NCI-H446 treated with DMSO at 0.1 percent for 48 hours (cell line): ENCODE measurements around the gene NARF.

Source experiments
- DNase-seq: peaks from one replicate; lab custom pipeline; 2025; lab: John Stamatoyannopoulos, UW

NARF gene

DNA sequence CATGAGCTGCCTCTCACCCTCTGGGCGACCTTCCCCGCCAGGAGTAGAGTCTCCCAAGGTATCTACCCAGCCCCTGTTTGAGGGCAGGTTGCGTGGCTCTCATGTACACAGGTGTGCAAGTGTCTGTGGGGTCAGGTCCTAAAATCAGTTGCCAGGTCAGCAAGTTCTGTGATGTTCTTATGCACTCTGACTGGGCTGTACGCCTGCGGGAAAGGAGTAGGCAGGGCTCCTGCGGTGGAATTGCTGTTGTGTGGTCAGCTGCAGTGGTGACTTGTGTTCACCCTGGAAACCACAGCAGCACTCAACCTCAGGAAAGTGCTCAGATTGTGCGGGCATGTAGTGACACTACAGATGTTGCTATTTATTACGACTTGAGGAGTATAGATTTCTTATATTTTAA is 19.4 kb downstream of the NARF start:
- DNase-seq = no peak

DNA sequence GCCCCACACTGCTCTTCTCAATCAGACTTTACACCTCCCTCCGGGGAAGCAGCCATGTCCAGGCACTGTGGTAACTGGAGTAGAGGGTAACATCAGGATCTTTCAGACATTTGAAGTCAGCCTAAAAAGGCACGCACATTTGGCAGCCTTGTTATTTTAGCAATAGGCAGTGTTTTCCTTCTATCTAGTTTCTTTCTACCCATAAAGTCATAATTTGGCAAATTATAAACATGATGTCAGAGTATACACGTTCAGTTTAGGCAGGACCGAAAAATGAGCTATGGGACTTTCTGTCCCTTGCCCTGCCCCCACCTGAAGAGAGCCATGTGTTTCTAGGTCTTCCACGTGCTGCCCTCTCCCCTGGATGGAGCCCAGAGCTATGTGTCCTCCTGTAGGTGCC is 21.1 kb downstream of the NARF start:
- no peak for DNase-seq

DNA sequence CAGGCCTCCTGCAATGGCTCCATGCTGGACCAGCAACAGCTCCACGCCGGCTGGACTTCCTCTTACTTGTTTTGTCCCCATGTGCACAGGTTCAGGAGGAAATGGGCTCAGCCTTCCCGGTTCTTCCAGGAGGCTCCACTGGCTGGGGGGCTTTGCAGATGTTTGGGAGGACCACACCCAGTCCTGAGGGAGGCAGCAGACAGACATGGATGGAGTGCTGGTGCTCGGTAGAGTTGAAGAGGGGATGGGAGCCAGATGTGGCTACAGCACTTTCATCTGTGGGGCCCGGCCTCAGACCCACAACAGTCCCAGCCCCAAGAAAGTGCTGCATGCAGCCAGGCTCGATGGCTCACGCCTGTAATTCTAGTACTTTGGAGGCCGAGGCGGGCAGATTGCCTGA is 21.8 kb downstream of the NARF start:
- no peak for DNase-seq

DNA sequence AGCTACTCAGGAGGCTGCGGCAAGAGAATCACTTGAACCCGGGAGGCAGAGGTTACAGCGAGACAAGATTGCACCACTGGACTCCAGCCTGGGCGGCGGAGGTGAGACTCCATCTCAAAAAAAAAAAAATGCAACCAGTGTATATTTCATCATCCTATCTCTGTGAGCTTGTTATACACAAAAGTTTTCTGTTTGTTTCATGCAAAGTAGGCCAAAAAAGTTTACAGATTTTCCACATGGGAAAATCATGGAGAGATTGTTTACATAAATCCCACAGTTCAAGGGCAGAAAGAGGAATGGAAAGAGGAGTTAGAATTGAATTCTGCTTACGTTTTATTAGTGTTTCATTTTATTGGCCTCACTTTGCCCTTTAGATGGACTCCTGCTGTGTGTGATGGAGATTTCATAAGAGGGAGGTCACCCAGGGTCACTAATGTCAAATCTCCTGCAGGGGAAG is 24.7 kb downstream of the NARF start:
- DNase-seq = no peak

DNA sequence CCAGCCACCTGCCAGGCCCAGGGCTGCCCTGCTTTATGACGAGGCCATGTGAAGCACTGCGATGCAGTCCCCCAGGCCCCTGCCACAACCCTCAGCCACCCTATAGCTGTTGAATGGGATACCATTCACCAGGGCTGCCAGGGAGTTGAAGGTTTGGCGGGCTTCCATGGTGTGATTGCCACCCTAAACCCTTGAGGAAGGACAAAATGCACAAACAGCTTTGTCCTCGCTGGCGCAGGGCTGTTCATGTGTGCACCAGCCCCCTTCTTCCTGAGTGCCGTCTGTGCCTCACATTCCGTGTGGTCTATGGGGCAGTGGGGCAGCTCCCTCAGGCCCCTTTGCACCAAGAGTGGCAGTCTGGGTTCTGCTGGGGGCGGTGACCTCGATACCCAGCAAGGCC is 25.3 kb downstream of the NARF start:
- no peak for DNase-seq

DNA sequence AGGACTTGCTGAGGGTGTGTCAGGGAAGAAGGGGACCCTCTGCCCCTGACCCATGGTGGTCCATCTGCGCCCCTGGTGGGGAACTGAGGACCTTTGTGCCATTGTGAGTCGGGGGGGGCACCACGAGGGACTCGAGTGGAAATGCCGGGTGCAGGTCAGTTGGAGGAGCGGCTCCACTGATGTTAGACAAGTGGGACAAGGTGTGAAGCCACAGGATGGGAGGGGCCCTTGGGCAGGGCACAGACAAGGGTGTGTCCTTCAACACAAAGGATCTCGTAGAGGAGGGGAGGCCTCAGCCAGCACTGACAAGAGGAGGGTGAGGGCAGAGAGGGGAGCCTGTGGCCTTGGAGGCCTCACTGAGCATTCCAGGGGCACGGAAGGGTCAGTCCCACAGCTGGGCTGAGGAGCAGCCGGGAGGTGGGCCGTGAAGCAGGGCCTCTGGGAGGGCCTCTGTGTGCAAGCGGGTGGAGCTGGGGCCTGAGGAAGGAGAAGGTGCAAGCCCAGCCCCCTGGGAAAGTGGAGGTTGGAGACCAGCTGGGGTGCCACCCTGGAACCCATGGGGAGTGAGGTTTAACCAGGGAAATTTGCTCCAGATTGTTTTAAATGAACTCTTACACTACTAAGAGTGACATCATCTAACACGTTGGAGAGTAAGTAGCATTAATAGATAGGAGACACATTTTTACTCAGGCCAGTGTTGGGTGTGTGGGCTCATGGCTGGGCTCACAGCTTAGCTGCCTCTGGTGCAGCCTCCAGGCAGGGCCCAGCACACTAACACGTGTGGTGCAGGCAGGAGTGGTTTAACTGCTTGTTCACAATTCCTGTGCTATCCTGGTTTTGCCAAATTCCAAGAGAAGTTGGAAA is 27.9 kb downstream of the NARF start:
- DNase-seq = no peak

DNA sequence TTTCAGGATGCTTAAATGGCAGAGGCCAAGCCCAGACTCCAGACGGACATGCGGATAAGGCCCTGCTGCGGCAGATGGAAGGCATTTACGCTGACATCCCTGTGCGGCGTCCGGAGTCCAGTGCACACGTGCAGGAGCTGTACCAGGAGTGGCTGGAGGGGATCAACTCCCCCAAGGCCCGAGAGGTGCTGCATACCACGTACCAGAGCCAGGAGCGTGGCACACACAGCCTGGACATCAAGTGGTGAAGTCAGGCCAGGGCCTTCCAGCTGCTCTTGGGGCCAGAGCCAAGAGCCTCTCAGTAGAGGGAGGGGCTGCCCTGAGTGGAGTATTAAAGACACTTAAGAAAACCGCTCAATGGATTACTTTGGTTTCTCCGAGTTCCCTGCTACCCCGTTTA is 29.4 kb downstream of the NARF start:
- DNase-seq = no peak

DNA sequence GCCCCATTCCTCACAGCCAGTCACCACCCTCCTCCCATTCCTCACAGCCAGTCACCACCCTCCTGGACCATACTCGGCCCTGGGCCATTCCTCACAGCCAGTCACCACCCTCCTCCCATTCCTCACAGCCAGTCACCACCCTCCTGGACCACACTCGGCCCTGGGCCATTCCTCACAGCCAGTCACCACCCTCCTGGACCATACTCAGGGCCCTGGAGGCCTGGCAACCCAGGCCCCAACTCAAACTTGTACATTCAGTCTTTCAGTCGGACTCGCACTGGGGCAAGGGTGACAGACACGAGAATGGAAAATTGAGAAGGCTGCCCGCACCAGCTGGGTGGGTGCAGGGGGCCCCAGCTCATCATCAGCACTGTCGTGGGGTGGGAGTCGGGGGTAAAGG is 30.6 kb downstream of the NARF start:
- DNase-seq = no peak

DNA sequence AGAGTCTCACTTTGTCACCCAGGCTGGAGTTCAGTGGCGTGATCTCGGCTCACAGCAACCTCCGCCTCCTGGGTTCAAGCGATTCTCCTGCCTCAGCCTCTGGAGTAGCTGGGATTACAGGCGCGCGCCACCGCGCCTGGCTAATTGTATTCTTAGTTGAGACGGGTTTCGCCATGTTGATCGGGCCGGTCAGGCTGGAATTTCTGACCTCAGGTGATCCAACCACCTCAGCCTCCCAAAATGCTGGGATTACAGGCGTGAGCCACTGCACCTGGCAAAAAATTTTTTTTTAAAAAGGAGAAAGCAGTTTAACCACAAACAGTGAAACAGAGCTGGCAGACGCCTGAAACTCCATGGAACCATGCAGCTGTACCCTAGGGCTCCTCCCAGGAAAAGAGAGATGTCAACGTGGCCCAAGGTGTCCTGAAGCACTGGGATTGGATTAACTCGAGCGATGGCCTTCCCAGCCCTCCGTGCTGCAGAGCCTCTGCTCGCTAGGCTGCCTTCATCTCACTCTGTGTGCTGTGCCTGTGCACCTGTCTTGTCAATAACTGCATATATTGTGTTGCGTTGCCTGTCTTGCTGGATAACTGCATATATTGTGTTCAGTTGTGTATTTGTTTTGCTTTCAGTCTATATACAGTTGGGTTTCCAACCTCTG is 31.4 kb downstream of the NARF start:
- DNase-seq = no peak

DNA sequence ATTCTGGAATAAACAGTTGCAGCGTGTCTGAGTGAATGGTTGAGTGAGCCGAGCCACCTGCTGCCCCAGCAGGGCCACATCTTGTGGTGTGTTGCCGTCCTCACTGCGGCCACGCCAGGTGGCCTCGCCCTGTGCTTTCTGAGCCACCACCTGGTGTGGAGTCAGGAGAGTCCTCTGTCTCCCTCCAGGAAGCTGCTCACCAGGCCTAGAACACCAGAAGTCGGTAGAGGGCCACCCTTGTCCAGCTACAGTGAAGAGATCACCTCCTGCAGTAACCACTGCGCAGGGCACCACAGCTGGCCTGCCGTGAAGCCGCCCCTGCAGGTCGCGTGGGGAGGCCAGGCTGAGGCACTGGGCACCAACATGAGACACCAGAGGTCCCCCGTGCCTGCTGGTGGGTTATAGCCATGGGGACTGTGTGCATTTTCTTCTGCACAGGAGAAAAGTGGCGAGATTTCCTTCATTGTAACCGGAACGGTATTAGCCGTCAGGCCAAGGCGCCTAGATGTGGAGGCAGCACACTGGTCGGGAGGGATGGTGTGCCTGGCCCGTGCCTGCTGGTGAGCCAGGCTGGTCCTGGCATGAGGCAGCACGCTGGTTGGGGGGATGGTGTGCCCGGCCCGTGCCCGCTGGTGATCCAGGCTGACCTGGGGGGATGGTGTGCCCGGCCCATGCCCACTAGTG is 32.1 kb downstream of the NARF start:
- DNase-seq = no peak

DNA sequence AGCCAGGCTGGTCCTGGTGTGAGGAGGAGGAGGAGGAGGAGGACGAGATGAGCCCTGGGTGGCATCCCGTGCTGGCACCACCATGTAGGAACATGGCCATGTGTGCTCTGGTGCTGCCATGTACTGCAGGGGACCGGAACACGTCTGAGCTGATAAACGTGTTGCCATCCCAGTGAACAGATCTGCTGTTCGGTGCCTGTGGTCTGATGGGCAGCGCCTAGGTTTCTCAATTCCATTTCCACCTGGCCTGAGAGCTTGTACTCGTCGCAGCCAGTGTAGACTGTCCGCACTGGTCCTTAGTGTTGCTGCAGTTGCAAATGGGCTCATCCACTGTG is 32.6 kb downstream of the NARF start:
- DNase-seq = no peak

DNA sequence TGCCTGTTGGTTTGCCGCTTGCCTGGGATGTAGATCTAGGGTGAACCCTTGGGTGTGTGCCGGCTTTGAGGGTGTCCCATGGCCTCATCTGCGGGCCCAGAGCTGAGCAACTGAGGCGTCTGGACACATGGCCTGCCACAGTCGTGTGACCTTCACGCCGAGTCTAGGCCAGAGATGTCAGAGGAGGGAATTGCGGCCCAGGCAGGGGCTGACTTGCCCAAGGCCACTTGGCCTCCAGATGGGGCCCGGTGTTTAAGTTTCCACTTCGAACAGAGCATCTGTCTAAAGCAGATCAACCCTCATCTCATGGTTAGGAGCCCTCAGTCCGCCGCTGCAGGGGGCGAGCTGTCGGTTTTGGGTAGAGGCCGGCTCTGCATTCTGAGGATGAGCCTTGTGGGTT is 33.0 kb downstream of the NARF start:
- no peak for DNase-seq

DNA sequence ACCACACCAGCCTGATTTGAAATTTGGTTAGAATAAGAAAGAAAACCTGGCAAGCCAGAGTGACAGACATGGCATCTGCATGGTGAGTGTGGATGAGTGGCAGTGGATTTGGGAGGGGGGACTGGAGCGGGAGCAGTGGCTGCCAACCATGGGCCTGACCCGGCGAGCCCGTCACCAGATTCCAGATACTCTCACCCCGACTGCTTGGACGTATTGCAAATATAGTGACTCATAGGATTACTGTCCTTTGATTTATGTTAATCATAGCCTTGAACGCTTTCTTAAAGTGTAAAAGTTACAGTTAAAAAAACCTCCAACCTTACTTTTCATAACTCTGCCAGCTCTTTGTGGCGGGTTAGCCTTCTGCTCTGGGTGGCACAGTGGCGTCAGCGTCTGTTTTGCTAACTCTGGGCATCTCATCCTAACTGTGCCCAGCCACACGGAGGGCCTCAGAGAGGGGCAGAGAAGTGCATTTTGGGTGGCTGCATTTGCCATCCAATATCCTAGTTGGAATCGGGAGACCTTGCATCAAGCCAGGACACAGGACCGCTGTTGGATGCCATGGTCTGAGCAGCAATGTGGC is 34.2 kb downstream of the NARF start:
- DNase-seq = no peak

DNA sequence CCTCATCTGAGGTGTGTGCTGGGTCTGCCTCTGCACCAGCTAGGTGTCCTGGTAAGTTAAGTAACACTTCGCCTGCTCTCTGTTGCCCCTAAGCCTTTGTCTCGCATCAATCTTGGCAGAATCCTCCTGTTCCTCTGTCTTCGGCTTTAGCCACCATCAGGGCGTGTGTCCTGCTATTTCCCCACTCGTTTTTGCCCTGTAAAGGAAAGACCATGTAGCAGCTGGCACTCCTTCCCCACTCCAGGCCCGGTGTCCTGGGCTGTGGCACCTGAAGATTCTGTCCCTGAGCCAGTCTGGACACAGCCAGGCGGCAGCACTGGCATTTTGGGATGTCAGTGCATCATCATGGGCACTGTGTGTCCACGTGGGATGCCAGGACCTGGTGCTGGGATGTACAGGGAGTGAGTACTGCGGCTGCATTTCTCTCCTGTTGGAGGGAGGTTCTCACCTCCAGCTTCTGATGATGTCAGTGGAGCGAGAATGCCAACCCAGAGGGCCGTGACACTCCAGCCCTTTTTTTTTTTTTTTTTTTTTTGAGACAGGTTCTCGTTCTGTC is 34.8 kb downstream of the NARF start:
- DNase-seq = no peak

DNA sequence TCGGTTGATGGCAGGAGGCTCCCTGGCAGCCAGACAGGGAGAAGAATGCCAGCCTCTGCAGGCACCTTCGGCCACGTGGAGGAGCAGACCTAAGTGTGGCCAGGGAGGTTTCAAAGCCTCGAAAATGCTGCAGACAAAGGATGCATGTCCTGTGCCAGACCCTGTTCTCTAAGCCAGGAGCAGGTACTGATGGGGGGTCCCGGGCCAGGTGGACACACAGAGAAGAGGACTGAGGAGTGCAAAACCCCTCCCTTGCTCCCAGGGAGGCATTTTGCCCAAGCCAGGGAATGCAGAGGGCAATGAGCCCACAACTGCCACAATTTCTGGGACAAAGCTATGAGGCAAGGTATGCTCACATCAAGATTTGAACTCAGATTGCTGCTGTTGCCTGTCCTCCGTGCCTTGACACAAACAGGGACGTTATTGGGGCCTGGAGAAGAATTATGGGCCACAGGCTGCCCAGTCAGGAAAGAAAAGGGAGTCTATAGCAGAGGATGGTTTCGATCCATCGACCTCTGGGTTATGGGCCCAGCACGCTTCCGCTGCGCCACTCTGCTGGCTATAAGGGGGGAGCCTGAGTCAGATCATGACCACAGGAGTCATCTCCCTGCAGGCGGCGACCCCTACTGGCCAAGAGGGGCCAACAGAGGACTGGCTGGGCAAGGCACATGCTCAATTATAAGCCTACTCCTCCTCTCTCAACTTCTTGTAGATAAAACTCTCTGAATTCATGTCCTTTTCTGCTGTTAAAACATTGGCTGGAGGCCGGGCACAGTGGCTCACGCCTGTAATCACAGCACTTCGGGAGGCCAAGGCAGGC is 35.9 kb downstream of the NARF start:
- peak; percentile 95 for DNase-seq

DNA sequence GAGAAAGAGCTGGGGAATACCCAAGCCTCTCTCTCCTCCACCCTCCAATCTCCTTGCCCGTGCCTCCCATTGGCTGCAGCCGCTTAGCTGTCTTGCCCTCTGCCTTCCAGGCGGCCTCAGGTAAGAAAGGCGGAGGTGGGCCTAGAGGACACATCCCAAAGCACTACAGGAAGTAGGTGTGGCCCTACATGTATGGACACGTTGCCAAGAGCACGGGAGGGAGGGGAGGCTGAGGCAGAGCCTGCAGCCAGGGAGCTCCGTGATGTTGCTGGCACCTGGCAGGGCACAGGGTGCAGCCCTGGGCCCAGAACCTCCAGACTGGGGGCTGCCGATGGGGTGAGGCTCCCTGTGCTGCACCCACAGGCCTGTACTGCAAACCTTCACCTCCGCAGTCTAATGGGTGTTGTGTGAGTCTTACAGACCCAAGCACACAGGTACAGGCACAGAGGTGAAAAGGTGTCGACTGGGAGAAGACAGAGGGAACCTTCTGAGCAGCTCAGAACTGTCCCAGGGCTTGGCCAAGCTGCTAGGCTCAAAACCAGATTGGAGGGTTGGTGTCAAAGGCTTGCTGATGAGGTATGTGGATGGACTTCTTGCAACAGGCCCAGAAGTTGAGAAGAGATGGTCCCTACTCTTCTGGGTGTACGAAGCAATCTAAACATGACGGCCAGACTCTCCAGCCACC is 37.4 kb downstream of the NARF start:
- DNase-seq = no peak

DNA sequence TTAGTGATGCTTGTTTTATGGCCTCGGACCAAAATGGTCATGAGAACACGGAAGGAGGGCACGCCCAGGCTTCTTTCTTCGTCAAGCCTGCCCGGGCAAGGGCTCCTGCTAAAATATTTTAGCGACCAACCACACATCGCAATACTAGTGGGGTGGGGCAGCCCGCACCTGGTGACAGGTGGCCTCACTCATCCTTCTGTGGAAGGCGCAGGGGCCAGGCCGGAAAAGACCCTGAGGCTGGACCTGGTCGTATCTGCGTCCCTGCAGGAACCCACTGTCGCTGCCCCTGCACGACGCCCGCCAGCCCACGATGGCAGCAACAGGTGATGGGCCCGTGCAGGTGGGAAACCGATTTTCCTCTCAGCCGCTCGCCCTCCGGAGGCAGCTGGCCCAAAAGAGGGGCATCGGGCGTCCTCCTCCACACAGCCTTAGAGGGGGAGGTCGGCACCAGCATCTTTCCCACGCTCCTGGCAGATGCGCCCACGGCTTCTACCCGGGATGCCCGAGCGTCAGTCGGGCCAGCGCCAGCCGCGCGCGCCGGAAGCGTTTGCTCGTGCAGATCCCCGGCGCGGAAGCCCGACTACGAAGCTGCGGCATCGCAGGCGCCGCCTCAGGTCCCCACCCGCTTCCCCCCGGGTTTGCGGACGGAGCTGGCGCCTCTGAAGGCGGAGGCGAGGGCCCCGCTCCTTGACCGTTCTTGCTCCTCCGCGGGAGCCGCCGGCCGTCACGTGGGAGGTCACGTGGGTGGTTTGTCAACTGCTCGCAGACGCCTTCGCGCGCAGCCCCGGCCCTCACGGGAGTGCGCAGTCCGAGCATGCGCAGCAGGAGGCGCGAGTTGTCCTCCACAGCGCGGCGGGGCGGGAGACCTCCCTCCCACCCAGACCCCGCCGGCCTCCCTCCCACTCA is 38.2 kb downstream of the NARF start:
- DNase-seq = peak; percentile 85

DNA sequence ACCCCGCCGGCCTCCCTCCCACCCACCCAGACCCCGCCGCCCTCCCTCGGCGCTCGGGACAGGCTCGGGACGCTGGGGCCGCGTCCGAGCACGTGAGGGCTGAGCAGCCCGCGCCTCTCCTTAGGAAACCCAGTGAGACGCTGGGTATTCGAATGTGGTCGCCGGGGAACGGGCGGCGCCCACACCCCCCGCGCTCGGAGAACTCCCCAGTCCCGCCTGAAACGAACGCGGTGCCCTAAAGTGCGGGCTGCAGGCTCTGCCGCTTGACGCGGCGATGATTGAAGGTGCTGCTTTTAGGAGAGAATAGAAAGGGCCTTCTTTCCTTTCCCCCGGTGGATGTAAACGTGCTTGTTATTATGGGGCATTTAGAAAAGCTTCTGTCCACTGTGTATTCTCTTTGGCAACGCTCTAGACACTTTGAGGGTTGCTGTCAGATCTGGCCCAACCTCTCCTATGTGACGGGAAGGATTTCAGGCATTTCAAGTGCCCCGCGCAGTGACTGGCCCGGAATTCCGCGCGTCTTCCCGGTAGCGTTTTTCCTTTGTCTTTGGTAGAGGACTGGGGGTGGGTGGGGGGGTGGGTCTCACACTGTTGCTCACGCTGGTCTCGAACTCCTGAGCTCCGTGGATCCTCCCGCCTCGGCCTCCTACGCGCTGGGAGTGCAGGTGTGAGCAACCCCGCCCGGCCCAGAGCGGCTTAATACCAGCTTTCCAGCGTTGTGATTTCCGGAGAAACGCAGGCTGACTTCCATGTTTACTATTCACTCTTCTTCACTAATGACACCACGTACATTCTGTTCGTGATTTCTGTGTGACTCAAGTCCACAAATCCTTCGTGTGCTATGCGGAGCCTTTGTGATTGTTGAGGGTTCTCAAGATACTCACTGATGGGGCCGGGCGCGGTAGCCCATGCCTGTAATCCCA is 39.2 kb downstream of the NARF start:
- DNase-seq = peak; percentile 55

DNA sequence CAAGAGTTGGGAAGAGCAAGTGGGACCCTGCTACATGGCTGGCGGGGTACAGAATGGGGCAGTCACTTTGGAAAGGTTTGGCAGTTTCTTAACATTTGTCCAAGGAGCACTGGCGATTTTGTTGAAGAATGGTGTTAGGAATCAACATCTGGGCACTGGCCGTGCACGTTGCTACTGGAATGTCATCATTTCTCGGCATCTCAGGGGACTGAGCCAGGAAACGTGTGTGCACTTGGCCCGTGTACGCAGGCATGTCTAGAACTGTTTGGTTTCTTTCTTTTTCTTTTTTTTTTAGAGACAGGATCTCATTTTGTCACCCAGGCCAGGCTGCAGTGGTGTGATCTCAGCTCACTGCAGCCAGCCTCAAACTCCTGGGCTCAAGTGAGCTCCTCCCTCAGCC is 43.7 kb downstream of the NARF start:
- DNase-seq = no peak
